ENCODE data around the gene CCDC191.

Gene CCDC191

DNA sequence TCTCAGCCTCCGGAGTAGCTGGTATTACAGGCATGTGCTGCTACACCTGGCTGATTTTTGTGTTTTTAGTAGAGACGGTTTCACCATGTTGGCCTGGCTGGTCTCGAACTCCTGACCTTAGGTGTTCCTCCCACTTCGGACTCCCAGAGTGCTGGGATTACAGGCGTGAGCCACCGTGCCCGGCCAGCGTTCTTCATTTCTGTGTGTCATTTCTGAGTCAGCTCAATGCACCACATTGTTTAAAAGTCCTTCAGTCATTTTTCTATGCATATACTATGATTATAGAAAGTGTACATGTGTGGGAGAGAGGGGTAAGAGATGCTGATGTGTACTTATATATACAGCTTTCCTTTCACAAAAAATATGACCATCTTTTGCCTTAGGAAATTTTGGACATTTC is 2.3 kb upstream of the CCDC191 start:
- DNase-seq: no peak

DNA sequence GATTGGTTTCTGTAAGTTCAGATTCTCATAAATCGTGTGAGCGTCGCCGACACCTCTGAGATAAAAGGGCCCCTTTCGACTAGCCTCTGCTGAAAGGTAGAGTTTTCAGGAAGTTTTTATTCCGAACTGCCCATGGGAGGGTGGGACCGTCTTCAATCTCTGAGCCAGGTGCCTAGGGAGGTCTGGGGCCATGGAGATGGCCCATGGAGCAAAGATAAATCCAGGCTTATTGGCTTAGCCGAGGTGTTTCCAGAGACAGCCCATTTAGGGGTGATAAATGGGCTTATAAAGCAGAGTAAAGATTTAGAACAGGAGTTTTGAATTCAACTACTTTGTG is 653 bp upstream of the CCDC191 start:
- DNase-seq: no peak

DNA sequence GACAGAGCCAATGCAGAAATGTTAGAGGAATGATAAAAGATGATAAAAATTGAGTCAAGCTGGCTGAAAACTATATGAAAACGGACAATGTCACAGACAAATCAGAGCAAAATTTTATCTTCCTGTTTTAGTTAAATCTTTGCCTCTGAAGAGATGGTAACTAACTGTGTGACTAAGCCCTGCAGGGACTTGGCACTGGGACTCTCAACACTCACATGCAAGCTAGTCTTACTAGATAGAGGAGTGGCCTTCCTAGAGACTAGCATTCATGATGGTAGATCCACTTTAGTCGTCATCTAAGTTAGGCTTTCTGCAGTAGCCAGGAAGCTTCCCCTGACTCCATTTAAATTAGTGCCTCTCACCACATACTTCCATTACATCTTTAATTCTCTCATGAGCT is 4.1 kb downstream of the CCDC191 start:
- no peak for DNase-seq

DNA sequence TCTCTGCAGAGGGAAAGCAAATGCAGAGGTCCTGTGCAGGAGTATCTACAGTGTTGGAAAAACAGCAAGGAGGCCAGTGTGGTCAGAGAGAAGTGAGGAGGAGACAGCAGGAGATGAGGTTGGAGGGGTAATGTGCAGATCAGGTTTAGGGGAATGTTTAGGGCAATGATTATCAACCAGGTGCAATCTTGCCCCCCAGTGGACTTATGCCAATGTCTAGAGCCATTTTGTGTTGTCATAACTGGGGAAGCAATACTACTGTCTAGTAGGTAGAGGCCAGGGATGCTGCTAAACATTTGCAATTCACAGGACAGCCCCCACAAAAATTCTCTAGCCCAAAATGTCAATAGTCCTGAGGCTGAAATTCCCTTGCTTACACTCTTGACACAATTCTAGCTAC is 13.1 kb downstream of the CCDC191 start:
- no peak for DNase-seq

DNA sequence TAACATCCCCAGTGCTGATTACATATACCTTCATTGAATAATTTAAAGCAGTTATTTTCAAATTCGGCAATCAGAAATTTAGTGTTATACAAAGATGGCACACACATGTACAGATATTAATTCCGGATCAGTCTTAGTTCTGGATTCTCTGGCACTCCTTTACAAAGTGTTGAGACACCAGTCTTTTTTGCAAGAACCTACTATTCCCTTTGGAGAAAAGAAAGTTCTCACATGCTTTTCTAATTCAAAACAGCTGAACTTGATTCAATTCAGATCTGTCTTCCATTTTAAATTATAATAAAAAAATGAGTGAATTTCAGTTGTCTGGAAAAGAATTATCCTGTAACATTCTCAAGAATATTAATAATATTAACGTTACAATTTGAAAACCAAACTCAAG is 20.4 kb downstream of the CCDC191 start:
- DNase-seq: no peak

DNA sequence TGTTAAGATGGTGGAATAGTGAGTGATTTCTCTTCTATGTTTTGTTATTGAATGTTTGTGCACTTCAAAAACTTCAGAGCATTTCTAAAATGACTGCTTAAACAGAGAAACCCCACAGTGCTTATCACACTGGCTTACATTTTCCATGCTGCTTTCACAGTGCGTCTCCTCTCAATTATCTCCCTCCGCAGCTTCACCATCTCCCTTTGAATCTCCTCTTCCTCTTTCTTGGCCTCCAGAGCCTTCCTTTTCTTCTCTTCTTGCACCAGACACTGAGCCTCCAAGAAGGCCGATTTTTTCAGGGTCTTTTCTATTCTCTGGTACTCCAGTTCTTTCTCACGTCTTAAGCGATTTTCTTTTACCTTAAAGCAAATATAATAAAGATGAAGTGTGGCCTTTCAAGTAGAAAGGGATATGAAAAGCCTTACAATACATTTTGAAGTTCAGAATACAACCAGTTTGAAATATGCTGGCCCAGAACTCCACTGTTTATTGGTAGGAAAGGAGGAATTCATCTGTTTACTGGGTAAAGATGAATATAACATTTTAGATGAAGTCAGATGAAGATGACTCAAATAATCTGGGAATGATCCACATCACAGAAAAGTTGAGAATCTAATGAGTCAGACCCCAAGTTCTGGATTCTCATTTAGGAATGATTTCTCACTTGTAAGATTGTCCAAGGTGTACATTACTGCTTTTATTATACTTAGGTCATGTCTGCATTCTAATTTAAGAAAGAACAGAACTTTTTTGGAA is 21.4 kb downstream of the CCDC191 start:
- DNase-seq: peak; percentile 43

DNA sequence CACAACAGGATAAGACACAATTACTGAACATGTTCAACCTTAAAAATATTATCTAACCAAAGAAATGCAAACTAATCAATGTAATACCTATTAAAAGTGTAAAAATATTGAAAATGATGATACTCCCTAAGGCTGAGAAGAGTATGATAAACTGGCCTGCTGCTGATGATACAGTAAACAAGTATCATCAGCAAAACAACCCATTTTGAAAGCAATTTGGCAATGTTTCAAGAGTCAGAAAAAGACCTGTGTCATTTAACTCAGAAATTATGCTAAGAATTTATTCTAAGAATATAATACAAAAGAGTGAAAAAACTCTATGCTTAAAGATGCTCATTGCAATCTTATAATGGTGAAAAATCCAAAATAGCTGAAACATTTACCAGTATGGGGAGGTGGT is 22.1 kb downstream of the CCDC191 start:
- DNase-seq: peak; percentile 16

DNA sequence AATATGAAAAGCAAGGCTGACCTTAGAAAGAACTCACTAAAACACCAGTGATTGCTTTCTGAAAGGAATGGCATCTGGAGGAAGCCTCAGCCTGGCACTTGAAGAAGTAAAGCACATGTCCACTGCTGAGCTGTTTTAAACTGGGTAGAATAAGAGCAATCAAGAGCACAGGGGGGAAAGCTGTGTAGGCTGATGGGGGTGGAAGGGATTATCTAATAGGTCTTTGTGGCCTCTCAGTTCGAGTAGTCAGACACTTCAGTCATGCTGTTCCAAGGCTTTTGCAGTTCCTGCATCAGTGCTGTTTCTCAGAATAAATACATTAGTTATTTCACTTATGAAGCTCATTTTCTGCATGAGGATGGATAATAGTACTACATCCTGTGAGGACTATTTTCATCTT is 22.6 kb downstream of the CCDC191 start:
- peak; percentile 27 for DNase-seq

DNA sequence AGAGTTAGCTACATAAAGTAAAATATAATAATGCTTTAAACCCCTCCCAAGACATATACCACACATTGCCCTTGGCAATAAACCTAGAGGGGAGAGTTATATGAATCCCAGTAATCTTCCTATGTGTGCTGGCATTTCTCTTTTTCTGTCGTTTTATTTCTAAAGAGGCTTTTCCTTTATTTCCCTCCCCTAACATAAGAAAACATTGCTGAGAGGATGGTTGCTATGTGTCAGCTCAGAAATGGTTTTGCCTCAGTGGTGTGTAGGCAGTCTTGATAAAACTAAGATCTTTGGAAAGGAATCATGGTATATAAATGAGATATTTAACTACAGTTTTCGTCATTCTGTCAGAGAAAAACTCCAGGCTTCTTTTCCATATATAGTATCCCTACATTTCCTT is 30.0 kb downstream of the CCDC191 start:
- no peak for DNase-seq

DNA sequence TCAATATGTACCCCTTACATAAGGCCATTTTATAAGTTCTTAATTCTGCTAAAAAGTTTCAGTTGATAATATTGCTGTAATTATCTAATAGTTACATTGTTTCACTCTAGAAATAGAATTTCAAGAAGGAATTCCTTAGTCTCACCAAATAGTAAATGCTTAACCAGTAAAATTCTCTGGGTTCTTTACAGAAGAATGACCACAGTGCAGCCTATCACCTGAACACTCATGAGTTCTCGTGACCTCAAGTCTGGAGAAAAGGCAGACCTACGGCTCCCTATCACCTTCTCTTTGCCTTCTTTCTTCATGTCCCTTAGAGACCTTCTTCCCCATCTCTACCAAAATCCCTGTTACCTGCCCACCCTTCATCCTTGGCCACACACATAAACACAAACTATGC is 30.9 kb downstream of the CCDC191 start:
- no peak for DNase-seq

DNA sequence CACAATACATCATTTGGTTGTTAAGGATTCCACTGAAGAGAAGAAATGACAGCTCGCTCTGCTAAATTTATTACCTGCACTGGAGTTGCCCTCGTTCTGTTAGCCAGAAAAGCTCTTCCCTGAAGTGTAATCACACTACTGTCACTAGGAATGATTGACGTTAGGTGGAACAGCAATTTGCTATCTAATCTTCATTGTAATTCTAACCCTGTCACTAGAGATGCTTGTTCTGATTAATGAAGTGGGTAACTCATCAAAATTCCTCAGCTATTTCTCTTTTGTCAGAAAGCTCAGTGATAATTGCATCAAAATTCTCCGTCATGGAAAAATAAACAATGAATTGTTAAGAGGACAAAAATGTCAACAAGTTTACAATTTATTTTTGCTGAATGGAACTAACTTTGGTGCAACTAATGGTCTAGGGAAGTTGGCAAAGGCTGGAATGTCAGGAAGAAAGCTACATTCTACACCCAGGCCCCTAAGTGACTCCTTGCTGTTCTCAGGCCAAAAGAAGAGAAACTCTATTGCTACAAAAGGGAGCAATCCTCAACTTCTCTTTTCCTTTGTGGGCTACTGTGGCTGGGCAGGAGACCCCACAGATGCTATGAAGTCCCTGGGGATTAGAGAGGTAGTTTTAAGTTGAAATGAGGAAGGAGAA is 34.1 kb downstream of the CCDC191 start:
- DNase-seq: no peak

DNA sequence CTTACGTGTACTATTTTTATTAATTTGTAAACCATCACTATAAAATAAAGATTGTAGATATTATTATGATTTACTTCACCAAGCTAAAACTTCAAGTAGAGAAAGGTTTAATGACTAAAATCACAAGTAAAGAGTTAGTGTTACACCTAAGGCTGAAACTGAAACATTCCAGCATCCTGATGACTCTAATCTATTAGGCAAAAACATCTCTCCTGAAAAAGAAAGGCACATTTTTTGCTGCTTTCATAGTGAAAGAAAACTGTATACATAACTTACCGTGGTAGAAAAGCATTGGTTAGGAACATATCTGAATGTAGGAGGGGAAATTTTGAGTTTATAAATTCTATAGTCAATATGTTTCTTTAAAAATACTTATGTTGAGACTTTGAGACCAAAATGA is 35.4 kb downstream of the CCDC191 start:
- DNase-seq: no peak

DNA sequence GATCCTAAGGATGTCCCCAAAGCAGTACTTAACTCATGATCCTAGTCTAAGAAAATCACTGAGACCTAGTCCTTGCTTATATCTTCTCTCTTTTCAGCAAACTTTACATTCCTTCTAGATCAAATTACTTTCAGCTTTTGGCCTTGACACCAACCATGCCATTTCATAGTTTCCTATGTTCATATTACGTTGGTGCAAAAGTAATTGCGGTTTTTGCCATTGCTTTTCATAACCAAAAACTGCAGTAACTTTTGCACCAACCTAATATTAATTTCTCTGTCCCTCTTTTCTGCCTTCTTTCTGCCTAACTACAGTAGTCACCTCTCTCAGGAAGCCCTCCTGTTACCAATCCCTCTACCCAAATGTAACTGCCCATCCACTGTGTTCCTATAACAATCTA is 36.8 kb downstream of the CCDC191 start:
- no peak for DNase-seq

DNA sequence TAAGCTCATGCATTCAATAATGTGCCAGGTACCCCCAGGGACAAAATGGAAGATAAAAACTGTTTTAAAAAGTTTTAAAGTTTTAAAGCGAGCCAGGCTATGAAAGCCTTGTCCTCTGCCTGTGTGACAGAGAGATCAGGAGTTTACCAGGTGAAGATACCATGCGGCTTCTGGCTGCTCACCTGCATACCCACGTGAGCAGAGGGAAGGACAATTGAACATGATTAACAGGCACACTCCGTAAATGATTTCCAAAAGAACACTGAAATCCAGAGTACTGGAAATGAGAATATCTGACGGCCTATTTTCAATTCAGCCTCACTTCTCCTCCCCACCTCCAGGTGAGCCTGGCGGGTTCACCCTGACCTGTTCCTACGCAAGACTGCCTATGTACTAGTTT is 42.1 kb downstream of the CCDC191 start:
- no peak for DNase-seq

DNA sequence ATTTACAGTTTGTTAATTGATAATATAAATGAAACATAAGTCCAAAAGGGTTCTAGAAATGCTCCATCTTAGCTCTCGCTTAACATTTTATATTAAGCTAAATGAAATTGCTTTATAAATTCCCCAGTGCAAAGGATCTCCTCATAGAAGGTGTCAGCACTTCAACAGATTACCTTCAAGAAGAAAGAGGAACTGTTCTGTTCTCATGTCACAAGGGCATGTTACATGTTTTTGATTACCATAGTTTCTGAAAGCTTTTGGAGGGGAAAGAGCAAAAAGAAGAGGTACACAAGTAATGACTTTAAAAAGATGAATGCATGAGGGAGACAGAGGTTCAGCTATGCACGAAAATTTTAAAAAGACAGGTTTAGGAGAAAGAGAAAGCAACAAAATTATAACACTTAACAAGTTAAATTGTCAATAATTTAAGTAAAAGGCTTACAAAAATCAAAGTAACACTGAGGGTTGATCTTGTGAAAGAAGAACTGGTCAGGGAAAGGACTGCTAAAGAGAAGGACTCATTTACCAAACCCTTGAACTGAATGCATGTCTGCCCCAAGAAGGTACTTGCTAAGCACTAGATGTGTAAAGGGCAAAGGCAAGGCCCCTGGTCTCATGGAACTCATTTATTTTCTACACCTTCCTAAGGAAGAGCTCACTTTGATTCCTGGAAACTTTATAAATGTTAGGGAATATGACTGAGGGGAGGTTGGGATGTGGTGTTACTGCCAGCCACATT is 45.1 kb downstream of the CCDC191 start:
- no peak for DNase-seq

DNA sequence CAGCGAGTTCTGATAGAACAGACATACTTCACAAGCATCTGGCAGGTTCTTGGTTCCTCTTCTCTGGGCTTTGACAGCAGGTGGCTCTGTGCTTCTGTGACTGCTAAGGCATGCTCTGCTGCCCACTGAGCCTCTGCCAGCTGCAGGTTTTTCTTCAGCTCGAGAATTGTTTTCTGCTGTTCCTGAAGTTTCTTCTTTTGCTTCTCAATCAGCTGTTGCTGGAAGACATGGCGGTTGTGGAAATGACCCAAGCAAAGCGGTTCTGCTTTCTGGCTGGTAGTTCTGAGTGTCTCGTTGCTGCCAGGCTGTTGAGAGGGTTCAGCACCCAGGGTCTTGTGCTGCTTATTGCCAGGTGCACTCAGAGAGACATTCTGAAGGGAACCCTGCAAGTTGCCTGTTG is 50.8 kb downstream of the CCDC191 start:
- DNase-seq: no peak

DNA sequence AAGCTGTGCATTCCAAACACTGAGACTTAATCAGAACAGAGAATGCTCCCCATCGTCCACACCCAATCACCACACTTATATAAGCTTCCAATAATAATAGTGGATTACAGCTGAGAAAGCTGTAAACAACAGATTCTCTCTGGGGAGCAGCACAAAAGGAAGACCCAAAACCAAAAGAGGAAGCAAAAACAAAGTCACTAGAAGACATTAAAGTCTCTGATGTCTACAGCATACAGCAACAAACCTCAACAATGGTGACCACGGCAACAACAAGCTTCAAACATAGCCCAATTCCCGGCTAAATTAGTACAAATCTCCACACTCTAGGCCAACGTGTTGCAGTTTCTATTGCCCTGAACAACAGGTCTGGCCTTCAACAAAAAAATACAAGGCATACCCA is 70.8 kb downstream of the CCDC191 start:
- DNase-seq: peak; percentile 11

DNA sequence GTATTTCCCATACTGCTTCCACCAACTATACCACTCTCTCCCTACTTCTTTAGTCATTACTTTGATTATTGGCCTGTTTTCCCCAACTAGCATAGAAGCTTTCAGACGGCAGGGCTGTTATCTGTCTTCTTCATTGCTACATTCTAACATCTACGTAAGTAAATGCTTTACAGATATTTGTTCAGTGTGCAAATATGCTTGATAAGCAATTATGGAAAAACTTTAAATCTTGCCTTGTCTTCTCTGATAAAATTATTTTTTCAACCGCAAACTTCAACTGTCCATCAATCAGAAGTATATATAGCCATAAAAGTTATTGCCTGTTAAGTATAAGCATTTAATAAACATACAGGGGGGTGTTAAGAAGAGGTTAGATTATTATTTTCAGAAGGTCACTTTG is 72.8 kb downstream of the CCDC191 start:
- no peak for DNase-seq

DNA sequence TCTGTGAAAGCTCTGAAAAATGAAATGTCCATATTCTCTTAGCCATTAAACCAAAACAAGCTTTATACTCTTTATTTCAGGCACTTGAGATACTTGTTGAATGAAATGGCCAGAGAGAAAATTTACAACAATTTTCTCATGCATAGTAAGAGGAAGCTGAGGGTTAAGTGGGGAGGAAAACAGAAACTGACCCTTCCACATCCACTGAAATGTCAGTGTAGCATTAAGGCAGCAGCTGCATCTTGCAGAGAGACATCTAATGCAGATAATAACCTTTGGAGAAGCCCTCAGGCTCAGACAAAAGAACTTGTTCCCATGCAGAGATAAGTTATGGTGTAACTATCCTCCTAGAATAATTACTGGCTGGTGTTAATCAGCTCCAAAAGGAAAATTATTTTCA is 74.5 kb downstream of the CCDC191 start:
- no peak for DNase-seq

DNA sequence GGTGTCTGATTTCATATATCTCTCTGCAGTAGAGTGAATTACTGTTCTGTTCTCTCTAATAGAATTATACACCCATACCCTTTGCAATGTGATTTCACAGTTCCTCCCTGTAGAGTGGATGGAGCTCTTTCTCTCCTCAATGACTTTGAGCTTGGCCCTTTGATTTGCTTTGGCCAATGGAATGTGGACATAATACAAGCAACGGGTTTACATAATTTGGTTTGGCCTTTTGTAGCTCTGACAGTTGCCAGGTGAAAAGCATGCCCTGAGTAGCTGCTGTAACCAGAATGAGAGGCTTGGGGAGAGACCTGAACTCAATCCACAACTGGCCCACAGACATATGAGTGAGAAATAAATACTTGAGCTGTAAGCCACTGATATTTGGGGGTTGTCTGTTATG is 76.4 kb downstream of the CCDC191 start:
- no peak for DNase-seq

DNA sequence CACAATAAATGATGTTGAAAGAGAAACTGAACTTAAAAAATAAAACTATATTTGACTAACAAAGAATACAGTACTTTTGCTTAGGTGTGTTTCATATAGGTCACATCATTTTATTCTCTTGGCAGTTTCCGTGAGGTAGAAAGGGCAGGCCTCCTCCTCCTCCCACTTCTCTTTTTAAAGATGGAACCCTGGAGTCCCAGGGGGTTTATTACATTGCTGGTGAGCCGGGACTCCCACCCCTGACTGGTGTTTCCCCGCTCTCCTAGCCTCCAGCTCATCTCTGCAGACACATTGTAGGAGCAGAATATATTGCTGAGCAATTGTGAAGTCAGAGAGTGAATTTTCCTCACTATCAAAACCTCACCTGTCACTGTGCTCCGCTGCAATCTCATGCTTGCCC is 78.5 kb downstream of the CCDC191 start:
- DNase-seq: no peak

DNA sequence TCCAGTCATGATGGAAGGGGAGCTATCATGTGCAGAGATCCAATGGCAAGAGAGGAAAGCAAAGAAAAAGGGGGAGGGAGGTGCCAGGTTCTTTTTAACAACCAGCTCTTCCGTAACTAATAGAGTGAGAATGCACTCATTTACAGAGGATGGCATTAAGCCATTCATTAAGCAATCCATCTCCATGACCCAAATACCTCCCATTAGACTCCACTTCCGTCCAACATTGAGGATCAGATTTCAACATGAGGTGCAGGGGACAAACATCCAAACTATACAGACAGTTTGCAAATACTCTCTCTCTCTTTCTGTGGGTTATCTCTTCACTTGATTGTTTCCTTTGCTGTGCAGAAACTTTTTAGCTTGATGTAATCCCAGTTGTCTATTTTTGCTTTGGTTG is 87.3 kb downstream of the CCDC191 start:
- DNase-seq: no peak

DNA sequence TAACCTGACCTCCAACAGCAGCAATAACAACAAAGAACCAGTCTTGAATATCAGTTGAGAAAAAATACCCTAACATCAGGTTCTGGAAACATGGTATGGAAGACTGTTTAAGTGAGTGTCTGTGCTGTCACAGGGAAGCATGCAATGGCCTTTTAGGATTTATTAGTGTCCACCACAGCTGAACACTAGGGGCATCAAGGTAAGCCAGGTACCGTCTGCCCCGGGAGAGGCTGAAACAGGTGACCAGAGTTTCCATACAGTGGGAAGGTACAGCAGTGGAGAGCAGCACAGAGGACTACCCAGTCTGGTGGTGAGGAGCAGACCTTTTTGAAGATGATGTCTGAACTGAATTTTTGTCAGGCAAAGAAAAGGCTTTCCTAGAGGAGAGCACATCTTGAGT is 90.2 kb downstream of the CCDC191 start:
- DNase-seq: no peak

DNA sequence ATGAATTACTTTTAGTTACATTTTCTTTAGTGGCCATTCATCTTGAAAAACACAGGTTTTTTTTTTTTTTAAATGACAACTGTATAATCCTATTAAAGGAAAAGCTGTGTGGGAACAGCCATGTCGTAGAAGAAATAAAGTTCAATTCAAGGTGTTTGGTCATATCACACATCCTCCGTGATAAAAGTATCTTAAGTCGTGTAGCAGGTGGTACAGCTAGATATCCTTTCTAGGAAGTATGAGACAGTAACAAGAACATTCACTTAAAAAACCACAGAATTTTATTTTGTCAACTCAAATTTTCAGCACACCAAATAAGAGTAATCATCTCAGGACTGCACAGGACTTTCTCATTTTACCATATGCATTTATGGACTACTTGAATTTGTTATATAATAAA is 92.4 kb downstream of the CCDC191 start:
- peak; percentile 35 for DNase-seq
